Keratinocyte (primary cell): ENCODE data around the gene NF1. TPM values are rescaled to one million over a fixed set of nuclear protein-coding genes. Genes with fewer than 3 reads are reported as not detected.
A peak's percentile ranks its signal among the peaks of the same experiment; 100 is the strongest.

ENCODE experiments used
- DNase-seq: peaks from one replicate; pipeline ENCODE4 v3.0.0-alpha.2; 2011; ENCODE audit warnings: low read depth, missing footprints, low spot score
- FAIRE-seq: peaks from 2 replicates; lab custom pipeline; 2011; peaks lifted over from hg19 to GRCh38; lab: Jason Lieb, UNC
- H2AFZ ChIP-seq: 2 replicates; pipeline ENCODE4 v1.6.0; 2012; ENCODE audit warnings: low read length, control low read depth, inconsistent platforms; ENCODE audit not compliant: control insufficient read depth
- H3K27ac ChIP-seq: 2 replicates; pipeline ENCODE4 v1.5.1; 2011; ENCODE audit warnings: low read length; ENCODE audit not compliant: control insufficient read depth, insufficient read depth
- H3K27me3 ChIP-seq: 3 replicates; pipeline ENCODE4 v1.6.0; 2011; ENCODE audit warnings: low read length; ENCODE audit not compliant: control insufficient read depth, insufficient read depth; ENCODE audit errors: extremely low read depth
- H3K36me3 ChIP-seq, 2 experiments: 2 replicates in 1 of 2; 3 replicates in 1 of 2; pipeline ENCODE4 v1.5.1; 2011; ENCODE audit warnings: low read length in 2 of 2, mild to moderate bottlenecking in 1 of 2; ENCODE audit not compliant: control insufficient read depth in 2 of 2, insufficient read depth in 2 of 2; ENCODE audit errors: extremely low read depth in 1 of 2
- H3K4me1 ChIP-seq: 3 replicates; pipeline ENCODE4 v1.5.1; 2011; ENCODE audit warnings: low read length; ENCODE audit not compliant: control insufficient read depth, insufficient read depth; ENCODE audit errors: extremely low read depth
- H3K4me2 ChIP-seq: 3 replicates; pipeline ENCODE4 v1.6.0; 2011; ENCODE audit warnings: low read depth, low read length; ENCODE audit not compliant: control insufficient read depth, insufficient read depth; ENCODE audit errors: extremely low read depth
- H3K4me3 ChIP-seq, 3 experiments: fragments of 200-600 bp in 1 of 3; sonication (generic) in 1 of 3; 2 replicates in 2 of 3; 3 replicates in 1 of 3; pipeline ENCODE4 v1.5.1; 2011 to 2016; ENCODE audit warnings: low read length in 3 of 3, mild to moderate bottlenecking in 3 of 3, control low read depth in 2 of 3, inconsistent platforms in 1 of 3, low read depth in 1 of 3, mixed read lengths in 1 of 3, mixed run types in 1 of 3, moderate library complexity in 1 of 3; ENCODE audit not compliant: control insufficient read depth in 2 of 3, insufficient read depth in 2 of 3; ENCODE audit errors: extremely low read depth in 1 of 3
- H3K79me2 ChIP-seq: 2 replicates; pipeline ENCODE4 v1.6.0; 2012; ENCODE audit warnings: low read length; ENCODE audit not compliant: control insufficient read depth, insufficient read depth
- H3K9ac ChIP-seq: 3 replicates; pipeline ENCODE4 v1.6.0; 2011; ENCODE audit warnings: low read length; ENCODE audit not compliant: control insufficient read depth, insufficient read depth; ENCODE audit errors: extremely low read depth
- H3K9me1 ChIP-seq: 3 replicates; pipeline ENCODE4 v1.6.0; 2011; ENCODE audit warnings: low read length; ENCODE audit not compliant: control insufficient read depth, insufficient read depth; ENCODE audit errors: extremely low read depth
- H3K9me3 ChIP-seq: 2 replicates; pipeline ENCODE4 v1.5.1; 2012; ENCODE audit warnings: low read depth, low read length; ENCODE audit not compliant: control insufficient read depth
- H4K20me1 ChIP-seq: 3 replicates; pipeline ENCODE4 v1.6.0; 2011; ENCODE audit warnings: low read length; ENCODE audit not compliant: control insufficient read depth, insufficient read depth; ENCODE audit errors: extremely low read depth
- CTCF ChIP-seq, 3 experiments: IDR thresholded peaks in 1 of 3; conservative IDR thresholded peaks in 1 of 3; optimal IDR thresholded peaks in 1 of 3; 2 replicates in 2 of 3; 3 replicates in 1 of 3; pipeline versions ENCODE3 to v1.5.1; 2011; ENCODE audit warnings: low read length in 3 of 3, mild to moderate bottlenecking in 3 of 3, moderate library complexity in 2 of 3, control low read depth in 1 of 3, inconsistent platforms in 1 of 3; ENCODE audit not compliant: insufficient read depth in 2 of 3; ENCODE audit errors: extremely low read depth in 1 of 3
- EZH2 ChIP-seq: IDR thresholded peaks from one replicate; pipeline ENCODE4 v1.6.1; 2012; ENCODE audit warnings: inconsistent platforms, mild to moderate bottlenecking, low read length, moderate library complexity
- dilution Hi-C: fragments of 300-500 bp; cut with MboI; formaldehyde crosslinking; loops from one replicate; pipeline ENCODE4 v1.7.0; 2020; ENCODE audit warnings: low sequenced_read_pairs; ENCODE audit not compliant: extremely low pct_ligation_motif_present
- polyA plus RNA-seq, 5 experiments: library from polyadenylated mRNA; depleted of rRNA in 3 of 5; stranded (reverse) in 3 of 5; stranded (forward) in 1 of 5; unstranded in 1 of 5; fragments of >200 nt; gene quantifications; 1 replicate in 1 of 5; 2 replicates in 3 of 5; 3 replicates in 1 of 5; pipeline versions ENCODE4 v1.2.1 to v1.2.3, GENCODE V29; 2011 to 2012; ENCODE audit warnings: missing spikeins in 2 of 5, low read depth in 1 of 5, low replicate concordance in 1 of 5

The NF1 gene
- polyA plus RNA-seq, 1 donor (not counting 4 experiments of a cell fraction or from before 2014, with no cell fraction given): 26.7 TPM

- dilution Hi-C loops: no loop called here
Measured at GRCh38 chr17:31313982-31314781, 219.4 kb downstream of the NF1 start, which contains the start of gene EVI2B. Gene EVI2B (minus strand): TSS chr17:31314054. CDS start chr17:31305609, 8,445 bp downstream.

GRCh38 chr17:31314782-31315100 lies 220.0 kb downstream of the NF1 start:
- no peak overlapping the region for H3K4me2 ChIP-seq
- no peak for TF ChIP-seq EZH2
- no peak for TF ChIP-seq CTCF (optimal IDR thresholded peaks at IDR 0.05 in 1 of 3, IDR thresholded peaks at IDR 0.05 in 1 of 3, conservative IDR thresholded peaks at IDR 0.05 in 1 of 3; ENCODE audit: extremely low read depth in 1 of 3, insufficient read depth in 2 of 3, low read length in 3 of 3)
- H3K9ac ChIP-seq: no peak overlapping the region
- no peak for DNase-seq
- peaks cover 22% of the 10 kb centered on the region for H3K4me1 ChIP-seq
- H3K79me2 ChIP-seq: no peaks in the 10 kb centered on the region
- dilution Hi-C loops: no loop called here
- peak overlapping the region; percentile 68 for H3K27ac ChIP-seq
- H2AFZ ChIP-seq: no peak overlapping the region
- no peak for FAIRE-seq
- no peaks in the 10 kb centered on the region for H3K36me3 ChIP-seq
- H3K9me1 ChIP-seq: no peaks in the 10 kb centered on the region
- H3K27me3 ChIP-seq: no peaks in the 10 kb centered on the region
- no peaks in the 10 kb centered on the region for H3K9me3 ChIP-seq
- no peak overlapping the region for H3K4me3 ChIP-seq
- no peaks in the 10 kb centered on the region for H4K20me1 ChIP-seq

More at GRCh38 chr17:31313982-31314781, 219.4 kb downstream of the NF1 start, which contains the start of gene EVI2B:
- TF ChIP-seq EZH2: no peak
- TF ChIP-seq CTCF (optimal IDR thresholded peaks at IDR 0.05 in 1 of 3, IDR thresholded peaks at IDR 0.05 in 1 of 3, conservative IDR thresholded peaks at IDR 0.05 in 1 of 3; ENCODE audit: extremely low read depth in 1 of 3, insufficient read depth in 2 of 3, low read length in 3 of 3): no peak
- Histone ChIP-seq H4K20me1 (no peaks in the 10 kb centered on the region), H3K9ac (peak within 1 kb of the TSS; percentile 6), H2AFZ (no peak within 1 kb of the TSS), H3K36me3 (no peaks in the 10 kb centered on the region), H3K27ac (peak within 1 kb of the TSS; percentile 68), H3K4me3 (peak within 1 kb of the TSS in 2 of 3 experiments; percentile 32 to 65), H3K79me2 (no peaks in the 10 kb centered on the region), H3K27me3 (no peaks in the 10 kb centered on the region), H3K9me1 (no peaks in the 10 kb centered on the region), H3K4me2 (peak within 1 kb of the TSS; percentile 76), H3K9me3 (no peaks in the 10 kb centered on the region), H3K4me1 (peaks cover 22% of the 10 kb centered on the region)
- no peak for DNase-seq
- peak; percentile 9 for FAIRE-seq
